Measurements from ENCODE around the gene BATF.

Gene BATF

DNA sequence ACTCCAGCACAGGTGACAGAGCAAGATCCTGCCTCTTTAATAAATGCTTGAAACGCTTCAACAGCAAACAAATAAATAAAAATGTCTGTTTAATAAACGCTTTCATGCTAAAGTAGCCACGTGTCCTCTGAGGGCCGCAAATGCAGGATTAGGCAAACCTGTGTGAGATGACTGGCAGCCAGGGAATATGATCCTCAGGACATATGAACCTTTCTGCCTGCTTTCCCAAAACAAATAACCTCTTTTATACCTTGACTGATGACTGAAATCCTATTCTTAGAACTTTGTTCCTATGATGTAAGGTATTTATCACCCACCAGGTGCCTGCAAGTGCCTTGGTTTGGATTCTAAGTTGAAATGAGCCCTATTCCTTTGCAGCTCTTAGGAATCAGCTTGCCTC is 41.7 kb downstream of the BATF start:
- DNase-seq = no peak

DNA sequence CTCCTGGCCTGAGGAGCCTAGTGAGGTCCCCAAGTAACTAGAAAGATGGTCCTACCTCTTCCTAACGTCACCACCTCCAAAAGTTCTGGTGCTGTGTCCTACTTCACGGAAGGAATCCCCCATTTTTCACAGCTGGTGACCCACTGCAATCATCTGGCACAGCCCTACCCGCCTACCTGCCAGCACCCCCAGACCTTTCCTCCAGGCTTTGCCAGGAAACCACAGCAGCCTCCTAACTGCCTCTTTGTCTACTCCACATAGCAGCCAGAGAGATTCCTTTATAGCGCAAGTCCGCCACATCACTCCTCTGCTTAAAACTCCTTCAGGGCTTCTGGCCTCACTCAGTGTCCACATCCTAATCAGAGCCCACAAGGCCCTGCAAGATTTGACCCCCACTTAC is 42.8 kb downstream of the BATF start:
- DNase-seq = no peak

- DNase-seq = no peak
These were observed 44.1 kb downstream of the BATF start for GRCh38 chr14:75566321-75566720.

DNA sequence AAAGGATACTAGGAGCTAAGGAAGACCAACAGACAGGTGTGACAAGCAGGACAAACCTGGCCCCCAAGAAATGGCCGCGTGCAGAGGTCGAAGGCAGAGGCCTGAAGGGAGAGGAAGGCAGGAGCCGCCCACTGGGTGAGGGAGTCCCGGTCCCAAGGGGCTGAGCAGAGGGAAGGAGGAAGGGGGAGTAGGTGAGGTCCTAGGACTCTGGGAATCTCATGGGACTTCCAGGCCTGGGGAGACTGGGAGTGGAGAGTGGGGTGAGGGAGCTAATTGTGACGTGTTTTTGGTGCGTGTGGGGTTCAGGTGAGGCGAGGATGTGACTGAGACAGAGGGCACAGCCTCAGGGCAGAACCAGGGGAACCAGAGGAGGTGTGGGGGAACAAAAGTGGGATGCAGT is 44.5 kb downstream of the BATF start:
- DNase-seq = no peak

GRCh38 chr14:75568140-75568539 is 45.9 kb downstream of the BATF start:
- DNase-seq = no peak

- DNase-seq = no peak
These were observed 46.5 kb downstream of the BATF start for GRCh38 chr14:75568791-75569190.

GRCh38 chr14:75570797-75571196 is 48.5 kb downstream of the BATF start:
- no peak for DNase-seq

- DNase-seq = no peak
These were observed 49.8 kb downstream of the BATF start for GRCh38 chr14:75572104-75572503.

DNA sequence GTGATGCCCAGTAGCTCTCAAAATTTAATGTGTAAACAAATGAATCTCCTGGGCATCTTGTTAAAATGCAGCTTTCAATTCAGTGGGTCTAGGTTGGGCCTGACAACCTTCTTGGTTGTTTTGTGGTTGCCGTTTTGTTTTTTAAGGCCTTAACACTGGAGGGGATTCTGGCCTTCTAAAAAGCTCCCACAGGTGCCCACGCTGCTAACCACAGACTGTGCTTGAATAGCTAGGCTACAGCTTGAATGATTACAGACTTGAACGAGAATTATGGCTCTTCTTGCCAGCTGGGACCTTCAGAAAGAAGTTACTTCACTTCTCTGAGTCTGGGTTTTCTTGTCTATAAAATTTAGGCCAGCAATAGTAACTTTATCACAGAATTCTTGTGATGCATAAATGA is 54.8 kb downstream of the BATF start:
- DNase-seq = no peak

DNA sequence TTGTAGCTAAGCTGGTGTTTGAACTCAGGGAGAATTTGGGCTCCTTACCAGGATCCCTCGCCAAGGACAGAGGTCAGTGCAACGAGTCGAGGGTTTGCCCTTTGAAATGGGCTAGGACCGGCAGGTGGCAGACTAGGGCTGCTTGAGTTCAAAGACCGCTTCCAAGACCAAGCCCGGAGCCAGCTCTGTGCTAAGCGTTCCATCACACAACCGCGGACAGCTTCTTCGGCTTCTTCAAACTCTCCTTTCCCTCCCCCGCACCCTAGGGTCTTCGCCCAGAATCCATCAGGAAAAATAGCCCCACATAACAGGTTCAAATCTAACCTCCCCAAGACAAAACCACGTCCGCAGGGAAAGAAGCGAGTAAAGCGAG is 55.4 kb downstream of the BATF start:
- peak; percentile 44 for DNase-seq

- DNase-seq = no peak
These were observed 56.0 kb downstream of the BATF start, which contains the start of gene FLVCR2 for GRCh38 chr14:75578102-75578785. TSS of gene FLVCR2 (plus strand) at chr14:75578620. CDS start at chr14:75578973, 353 bp downstream.

GRCh38 chr14:75578786-75579337 is 56.6 kb downstream of the BATF start:
- DNase-seq = no peak

- DNase-seq = no peak
These were observed 57.1 kb downstream of the BATF start for GRCh38 chr14:75579338-75579864.

DNA sequence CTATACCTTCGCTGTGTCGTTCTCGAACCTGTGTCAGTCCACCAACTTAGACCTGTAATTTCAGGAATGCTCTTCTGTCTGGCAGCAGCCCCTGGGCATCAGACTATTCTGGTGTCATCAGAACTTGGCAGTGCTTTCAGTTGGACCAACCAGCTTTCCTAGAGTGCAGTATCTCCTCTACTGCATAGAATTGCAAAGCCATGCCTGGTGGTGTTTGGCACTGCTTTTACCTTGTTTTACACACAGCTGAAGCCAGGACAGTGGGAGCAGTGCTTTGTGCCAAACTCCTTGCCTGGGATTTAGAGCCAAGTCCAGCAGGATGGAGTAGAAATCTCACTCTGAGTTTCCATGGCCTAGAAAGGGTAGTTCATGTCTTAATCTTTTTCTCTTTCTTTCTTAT is 57.6 kb downstream of the BATF start:
- peak; percentile 6 for DNase-seq

GRCh38 chr14:75587388-75587787 is 65.1 kb downstream of the BATF start:
- no peak for DNase-seq

DNA sequence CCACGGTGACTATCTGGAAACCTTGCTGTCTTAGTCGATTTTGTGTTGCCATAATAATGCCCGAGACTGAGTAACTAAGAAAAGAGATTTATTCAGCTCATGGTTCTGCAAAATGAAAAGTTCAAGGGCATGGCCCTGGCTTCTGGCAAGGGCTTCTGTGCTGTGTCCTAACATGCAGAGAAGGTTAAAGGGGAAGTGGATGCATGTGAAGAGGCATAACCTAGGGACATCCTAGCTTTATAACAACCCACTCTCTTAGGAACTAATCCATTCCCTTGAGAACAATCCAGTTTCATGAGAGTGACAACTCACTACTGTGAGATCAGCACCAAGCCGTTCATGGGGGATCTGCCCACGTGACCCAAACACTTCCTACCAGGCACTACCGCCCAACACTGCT is 67.7 kb downstream of the BATF start:
- DNase-seq = no peak

- no peak for DNase-seq
These were observed 69.2 kb downstream of the BATF start for GRCh38 chr14:75591331-75591946.

DNA sequence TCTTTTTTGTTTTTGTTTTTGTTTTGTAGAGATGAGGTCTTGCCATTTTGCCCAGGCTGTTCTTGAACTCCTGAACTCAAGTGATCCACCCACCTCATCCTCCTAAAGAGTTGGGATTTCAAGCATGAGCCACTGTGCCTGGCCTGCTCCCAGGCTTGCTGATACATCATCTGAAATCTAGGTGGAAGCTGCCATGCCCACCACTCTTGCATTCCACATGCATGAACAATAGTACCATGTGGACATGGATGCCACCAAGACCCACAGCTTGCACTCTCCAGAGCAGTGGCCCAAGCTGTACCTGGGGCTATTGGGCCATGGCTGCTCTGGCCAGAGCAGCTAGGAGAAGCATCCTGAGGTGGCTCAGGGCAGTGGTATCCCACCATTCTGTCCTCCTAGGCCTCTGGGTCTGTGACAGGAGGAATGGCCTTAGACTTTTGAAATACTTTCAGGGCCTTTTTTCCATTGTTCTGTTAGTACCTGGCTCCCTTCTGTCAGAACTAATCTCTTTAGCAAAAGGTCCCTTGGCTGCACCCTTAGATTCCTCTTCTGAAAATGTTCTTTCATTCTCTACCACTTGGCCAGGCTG is 69.8 kb downstream of the BATF start:
- DNase-seq = no peak

DNA sequence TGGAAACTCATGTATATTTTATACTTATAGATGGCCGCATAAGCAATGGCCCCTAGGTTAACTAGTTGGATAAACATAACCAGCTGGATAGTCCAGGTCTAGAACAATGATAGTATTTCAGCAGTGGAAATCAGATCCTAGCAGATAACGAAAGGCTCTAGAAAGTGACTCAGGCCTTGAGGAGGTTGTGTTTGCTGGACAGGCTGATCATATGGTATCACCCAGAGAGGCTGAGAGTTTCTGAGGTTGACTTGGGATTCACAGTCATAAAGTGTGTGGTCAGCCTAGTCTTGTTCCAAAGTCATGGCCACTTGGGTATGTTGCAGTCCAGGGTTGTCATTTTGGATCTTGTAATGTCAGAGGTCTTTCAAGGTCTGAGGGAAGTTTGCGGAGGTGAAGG is 73.0 kb downstream of the BATF start:
- no peak for DNase-seq
